Hepatocyte (in vitro differentiated cells): ENCODE data around the gene DAAM1. TPM values are rescaled to one million over a fixed set of nuclear protein-coding genes. Genes with fewer than 3 reads are reported as not detected.

ENCODE experiments used
- DNase-seq: peaks from one replicate; pipeline ENCODE4 v3.0.0-alpha.2; 2016; ENCODE audit warnings: low spot score
- H2AFZ ChIP-seq: fragments of 200-600 bp; sonication (generic); 2 replicates; pipeline ENCODE4 v1.6.0; 2016; ENCODE audit warnings: antibody characterized with exemption, mild to moderate bottlenecking
- H3K27ac ChIP-seq: fragments of 200-600 bp; sonication (generic); 2 replicates; pipeline ENCODE4 v1.5.1; 2016; ENCODE audit warnings: mild to moderate bottlenecking
- H3K27me3 ChIP-seq: fragments of 200-600 bp; sonication (generic); 2 replicates; pipeline ENCODE4 v1.6.1; 2016
- H3K36me3 ChIP-seq: fragments of 200-600 bp; sonication (generic); replicated peaks from 2 replicates; pipeline ENCODE4 v1.5.1; 2016; ENCODE audit warnings: low read depth; ENCODE audit not compliant: insufficient read depth
- H3K4me1 ChIP-seq: fragments of 200-600 bp; sonication (generic); 2 replicates; pipeline ENCODE4 v1.5.1; 2016; ENCODE audit warnings: mild to moderate bottlenecking, moderate library complexity; ENCODE audit not compliant: insufficient read depth
- H3K4me2 ChIP-seq: fragments of 200-600 bp; sonication (generic); 2 replicates; pipeline ENCODE4 v1.6.0; 2016
- H3K4me3 ChIP-seq: fragments of 200-600 bp; sonication (generic); 2 replicates; pipeline ENCODE4 v1.5.1; 2016; ENCODE audit warnings: mild to moderate bottlenecking
- H3K79me2 ChIP-seq: fragments of 200-600 bp; sonication (generic); 2 replicates; pipeline ENCODE4 v1.6.0; 2017; ENCODE audit warnings: mild to moderate bottlenecking
- H3K9me2 ChIP-seq: fragments of 200-600 bp; sonication (generic); replicated peaks from 2 replicates; pipeline ENCODE4 v1.6.0; 2017; ENCODE audit warnings: mild to moderate bottlenecking; ENCODE audit not compliant: insufficient read depth
- H3K9me3 ChIP-seq: fragments of 200-600 bp; sonication (generic); 2 replicates; pipeline ENCODE4 v1.5.1; 2016; ENCODE audit warnings: low read depth, mild to moderate bottlenecking
- H4K20me1 ChIP-seq: fragments of 200-600 bp; sonication (generic); 2 replicates; pipeline ENCODE4 v1.6.0; 2016; ENCODE audit warnings: mild to moderate bottlenecking; ENCODE audit not compliant: insufficient read depth, poor library complexity, severe bottlenecking
- CTCF ChIP-seq: fragments of 200-600 bp; sonication (generic); IDR thresholded peaks from 2 replicates; pipeline ENCODE4 v1.5.1; 2016; ENCODE audit warnings: antibody characterized with exemption, mild to moderate bottlenecking; ENCODE audit not compliant: poor library complexity
- EZH2 ChIP-seq: fragments of 200-600 bp; sonication (generic); IDR thresholded peaks from 2 replicates; pipeline ENCODE4 v1.6.1; 2016; ENCODE audit warnings: antibody characterized with exemption, mild to moderate bottlenecking, borderline replicate concordance
- EZH2phosphoT487 ChIP-seq: fragments of 200-600 bp; sonication (generic); IDR thresholded peaks from one replicate; pipeline ENCODE4 v1.6.1; 2018; ENCODE audit warnings: antibody characterized with exemption, mild to moderate bottlenecking, low read depth, moderate library complexity; ENCODE audit not compliant: unreplicated experiment, severe bottlenecking
- WGBS: methylation state at CpG from one replicate; pipeline ENCODE4 v1.1.6; 2016; ENCODE audit warnings: low lambda C conversion rate; ENCODE audit errors: missing lambda C conversion rate; 5-methylcytosine and 5-hydroxymethylcytosine counted together
- polyA plus RNA-seq: library from polyadenylated mRNA; unstranded; fragments of >200 nt; fragmentation: Nextera tagmentation; extraction: Ambion mirVana; gene quantifications from 2 replicates; pipeline ENCODE4 v1.2.1, GENCODE V29; 2016
- total RNA-seq: library from RNA; depleted of rRNA; stranded (reverse); fragments of >200 nt; gene quantifications from 2 replicates; pipeline ENCODE4 v1.2.3, GENCODE V29; 2014

The DAAM1 gene
- total and polyA plus RNA-seq, 2 experiments from 2014 or later: 21.6 to 23.7 TPM

GRCh38 chr14:59228421-59228820 lies 40.0 kb downstream of the DAAM1 start:
- Histone ChIP-seq H3K4me2 (no peak overlapping the region), H3K36me3 (no peaks in the 10 kb centered on the region), H2AFZ (no peak overlapping the region), H3K4me1 (no peaks in the 10 kb centered on the region), H3K4me3 (no peak overlapping the region), H4K20me1 (peaks cover 14% of the 10 kb centered on the region), H3K27me3 (no peaks in the 10 kb centered on the region), H3K79me2 (peaks cover 85% of the 10 kb centered on the region), H3K27ac (no peak overlapping the region), H3K9me2 (no peaks in the 10 kb centered on the region), H3K9me3 (no peaks in the 10 kb centered on the region)
- 68% methylated on average over 3 of the region's 3 CpGs for WGBS
- no peak for DNase-seq
- TF ChIP-seq EZH2phosphoT487 (no peak), CTCF (no peak), EZH2 (no peak)

GRCh38 chr14:59229653-59230406 lies 41.4 kb downstream of the DAAM1 start:
- H3K4me2 ChIP-seq: no peak overlapping the region
- H3K9me2 ChIP-seq: no peaks in the 10 kb centered on the region
- H3K79me2 ChIP-seq: peaks cover 85% of the 10 kb centered on the region
- H3K27ac ChIP-seq: no peak overlapping the region
- no peak for TF ChIP-seq EZH2phosphoT487
- no peak for TF ChIP-seq CTCF
- no peak for TF ChIP-seq EZH2
- H3K4me3 ChIP-seq: no peak overlapping the region
- H3K9me3 ChIP-seq: no peaks in the 10 kb centered on the region
- no peak overlapping the region for H2AFZ ChIP-seq
- WGBS: 97% methylated on average over 3 of the region's 3 CpGs
- H3K4me1 ChIP-seq: no peaks in the 10 kb centered on the region
- H3K36me3 ChIP-seq: no peaks in the 10 kb centered on the region
- H4K20me1 ChIP-seq: peaks cover 6% of the 10 kb centered on the region
- no peaks in the 10 kb centered on the region for H3K27me3 ChIP-seq
- no peak for DNase-seq

GRCh38 chr14:59236195-59236594 lies 47.7 kb downstream of the DAAM1 start:
- Histone ChIP-seq H3K79me2 (peaks cover 89% of the 10 kb centered on the region), H3K4me2 (no peak overlapping the region), H3K9me3 (no peaks in the 10 kb centered on the region), H3K36me3 (no peaks in the 10 kb centered on the region), H3K4me3 (no peak overlapping the region), H3K27me3 (no peaks in the 10 kb centered on the region), H4K20me1 (peaks cover 7% of the 10 kb centered on the region), H3K27ac (no peak overlapping the region), H3K9me2 (no peaks in the 10 kb centered on the region), H2AFZ (no peak overlapping the region), H3K4me1 (no peaks in the 10 kb centered on the region)
- WGBS: 90% methylated on average over 4 of the region's 4 CpGs
- TF ChIP-seq EZH2phosphoT487 (no peak), CTCF (no peak), EZH2 (no peak)
- no peak for DNase-seq
